HS-27A (cell line): ENCODE data around the gene ENKUR.
"Not testable (repeated sequence)": the region's sequence is repeated elsewhere in the genome, so short reads cannot be mapped to it uniquely, and the experiment has no call there.

Source experiments
- DNase-seq: peaks from one replicate; pipeline ENCODE4 v3.0.0-alpha.2; 2012; ENCODE audit warnings: low read depth, missing footprints

Gene ENKUR

GRCh38 chr10:25023278-25023677 lies 7.3 kb upstream of the ENKUR start:
- no peak for DNase-seq

- no peak for DNase-seq
Measured at GRCh38 chr10:25018703-25019102, 2.7 kb upstream of the ENKUR start.

GRCh38 chr10:25017661-25018060 lies 1.7 kb upstream of the ENKUR start:
- no peak for DNase-seq

- peak; percentile 9 for DNase-seq
Measured at GRCh38 chr10:25017154-25017590, 1.2 kb upstream of the ENKUR start.

- DNase-seq: peak; percentile 71
Measured at GRCh38 chr10:25016376-25017153, 607 bp upstream of the ENKUR start, which contains the start of gene THNSL1. Gene THNSL1, plus strand, starts transcription at chr10:25016612. Its CDS starts 6,612 bp downstream, at chr10:25023224.

- DNase-seq: no peak
Measured at GRCh38 chr10:25014579-25014978, 1.4 kb downstream of the ENKUR start.

- DNase-seq: not testable (repeated sequence)
Measured at GRCh38 chr10:25011591-25011990, 4.4 kb downstream of the ENKUR start.

- no peak for DNase-seq
Measured at GRCh38 chr10:24998044-24998443, 17.9 kb downstream of the ENKUR start.

GRCh38 chr10:24995072-24995471 lies 20.9 kb downstream of the ENKUR start:
- no peak for DNase-seq

- no peak for DNase-seq
Measured at GRCh38 chr10:24993237-24993958, 22.6 kb downstream of the ENKUR start.

- DNase-seq: no peak
Measured at GRCh38 chr10:24992512-24993133, 23.3 kb downstream of the ENKUR start.

- no peak for DNase-seq
Measured at GRCh38 chr10:24991298-24991697, 24.7 kb downstream of the ENKUR start.

- no peak for DNase-seq
Measured at GRCh38 chr10:24989867-24990266, 26.1 kb downstream of the ENKUR start.

GRCh38 chr10:24988831-24989640 lies 26.9 kb downstream of the ENKUR start:
- DNase-seq: no peak

- no peak for DNase-seq
Measured at GRCh38 chr10:24984906-24985305, 31.1 kb downstream of the ENKUR start.

GRCh38 chr10:24983946-24984345 lies 32.0 kb downstream of the ENKUR start:
- DNase-seq: no peak

GRCh38 chr10:24983130-24983529 lies 32.8 kb downstream of the ENKUR start:
- DNase-seq: no peak

- no peak for DNase-seq
Measured at GRCh38 chr10:24982319-24983112, 33.4 kb downstream of the ENKUR start.

GRCh38 chr10:24981161-24981710 lies 34.7 kb downstream of the ENKUR start:
- DNase-seq: no peak

GRCh38 chr10:24979685-24980084 lies 36.3 kb downstream of the ENKUR start:
- DNase-seq: no peak

- DNase-seq: no peak
Measured at GRCh38 chr10:24974976-24975375, 41.0 kb downstream of the ENKUR start.
